DMS153 treated with DMSO at 0.1 percent for 48 hours (cell line): ENCODE results near the gene NAA38.
A peak's percentile ranks its signal among the peaks of the same experiment; 100 is the strongest.
"Not testable (repeated sequence)": the region's sequence is repeated elsewhere in the genome, so short reads cannot be mapped to it uniquely, and the experiment has no call there.

Experiments
- DNase-seq: peaks from one replicate; lab custom pipeline; 2025; ENCODE audit not compliant: unreplicated experiment; lab: John Stamatoyannopoulos, UW

Gene NAA38

DNA sequence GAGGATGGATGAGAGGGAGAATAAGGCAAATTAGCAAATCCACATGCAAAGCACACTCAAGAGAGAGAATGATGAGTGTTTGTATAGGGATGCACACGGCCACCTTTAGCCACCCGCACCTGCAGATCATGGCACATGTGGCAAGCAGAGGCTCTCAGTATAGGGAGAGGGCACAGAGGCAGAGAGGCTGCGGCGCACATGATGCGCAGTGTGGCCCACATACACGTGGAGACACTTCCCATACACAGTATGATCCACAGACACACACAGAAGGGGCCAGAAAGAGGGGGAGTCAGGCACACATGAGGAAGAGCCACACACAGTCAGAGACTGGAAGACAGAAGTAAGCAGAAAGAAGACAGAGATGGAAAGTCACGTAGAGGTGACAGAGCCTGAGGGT, 24.7 kb upstream of the NAA38 start:
- DNase-seq: peak; percentile 7

DNA sequence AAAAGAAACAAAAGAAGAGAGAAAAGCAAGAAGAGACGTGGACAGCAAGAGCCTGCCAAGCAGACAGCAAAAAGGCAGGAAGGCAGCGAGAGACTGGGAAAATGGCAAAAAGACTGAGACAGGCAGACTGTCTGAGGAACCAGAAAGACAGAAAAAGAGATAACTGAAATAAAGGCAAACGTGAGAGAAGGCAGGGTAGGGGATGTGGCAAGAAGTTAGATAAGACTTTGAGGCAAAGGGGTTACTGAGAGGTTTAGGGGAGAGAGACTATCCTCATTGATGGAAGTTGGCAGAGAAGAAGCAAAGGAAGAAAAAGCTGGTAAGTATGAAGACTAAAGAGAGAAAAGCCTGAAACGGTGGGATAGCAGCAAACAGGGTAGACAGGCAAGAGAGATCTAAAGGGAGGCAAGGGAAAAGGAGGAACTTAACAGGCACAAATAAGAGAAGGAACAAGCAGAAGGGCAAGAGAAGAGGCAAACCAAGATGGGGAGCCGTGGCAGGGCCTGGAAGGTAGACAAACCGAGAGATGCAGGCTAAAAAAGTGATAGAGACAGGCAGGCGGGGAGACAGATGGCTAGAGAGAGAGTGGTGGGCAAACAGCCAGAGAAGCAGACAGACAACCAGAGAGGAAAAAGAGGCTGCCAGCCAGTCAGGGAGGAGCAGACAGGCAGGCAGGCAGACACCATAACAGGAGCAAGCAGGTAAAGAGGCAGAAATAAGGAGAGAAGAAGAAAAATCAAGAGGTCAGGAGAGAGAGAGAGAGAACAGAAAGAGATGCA, 24.1 kb upstream of the NAA38 start:
- no peak for DNase-seq

DNA sequence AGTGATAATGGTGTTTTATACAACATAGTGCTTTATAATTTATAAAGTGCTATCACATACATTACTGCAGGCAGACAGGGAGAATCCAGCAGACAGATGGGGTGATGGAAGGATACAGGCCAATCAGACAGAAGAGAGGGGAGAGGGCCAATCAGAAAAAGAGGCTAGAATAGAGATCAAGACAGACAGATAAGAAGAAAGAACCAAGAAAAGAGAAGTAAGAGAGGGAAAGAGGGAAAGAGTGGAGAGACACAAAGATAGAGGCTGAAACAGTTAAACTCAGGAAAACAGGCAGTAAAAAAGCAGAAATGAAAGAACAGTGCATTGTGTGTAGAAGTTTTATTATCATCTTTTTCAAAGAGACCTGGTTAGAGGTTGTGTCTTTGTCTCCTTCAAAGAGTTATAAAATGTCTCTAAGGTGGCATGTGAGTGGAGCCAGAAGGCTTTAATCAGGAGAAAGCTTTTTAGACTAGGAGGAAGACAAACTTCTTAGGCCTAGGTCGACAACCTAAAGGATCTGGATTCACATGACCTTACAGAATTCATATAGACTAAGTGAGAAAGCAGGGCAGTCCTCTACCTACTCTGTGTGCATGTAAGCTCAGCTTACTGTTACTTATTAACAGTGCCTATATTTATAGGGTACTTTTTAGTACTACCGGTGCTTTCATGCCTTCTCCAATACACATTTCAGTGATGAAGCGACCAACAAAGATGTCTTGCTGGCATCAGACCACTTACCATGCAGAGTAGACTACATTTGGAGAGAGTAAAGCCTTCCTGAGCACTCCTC, 22.9 kb upstream of the NAA38 start:
- no peak for DNase-seq

DNA sequence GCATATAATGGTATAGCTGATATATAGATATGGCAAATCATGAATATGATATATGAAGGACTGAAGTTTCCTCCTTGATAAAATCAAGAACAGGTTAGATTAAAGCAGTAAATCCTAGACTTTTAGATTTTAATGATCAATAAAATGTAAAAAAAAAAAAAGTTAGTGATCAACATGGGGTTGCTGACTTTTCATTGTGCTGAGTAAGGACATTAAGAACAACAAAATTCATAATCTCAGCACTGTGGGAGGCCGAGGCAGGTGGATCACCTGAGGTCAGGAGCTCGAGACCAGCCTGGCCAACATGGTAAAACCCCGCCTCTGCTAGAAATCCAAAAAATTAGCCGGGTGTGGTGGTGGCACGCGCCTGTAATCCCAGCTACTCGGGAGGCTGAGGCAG, 20.9 kb upstream of the NAA38 start:
- DNase-seq: no peak

DNA sequence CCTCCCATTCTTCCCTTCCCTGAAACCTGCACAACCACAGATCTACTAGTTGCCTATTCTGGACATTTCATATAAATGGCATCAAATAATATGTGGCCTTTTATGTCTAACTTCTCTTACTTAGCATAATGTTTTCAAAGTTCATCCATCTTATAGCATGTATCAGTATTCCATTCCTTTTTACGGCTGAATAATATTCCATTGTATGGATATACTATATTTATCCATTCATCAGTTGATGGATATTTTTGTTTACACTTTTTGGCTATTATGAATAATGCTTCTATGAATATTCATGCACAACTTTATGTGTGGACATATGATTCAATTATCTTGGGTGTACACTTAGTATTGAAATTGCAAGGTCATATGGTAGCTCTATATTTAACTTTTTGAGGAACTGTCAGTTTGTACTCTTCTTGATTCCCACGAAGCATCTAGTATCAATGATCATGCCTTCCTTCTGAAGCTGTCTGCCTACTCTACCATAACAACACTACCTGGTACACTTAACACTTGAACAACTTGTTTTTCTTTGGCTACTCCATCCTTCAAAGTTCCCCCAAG, 18.5 kb upstream of the NAA38 start:
- DNase-seq: no peak

DNA sequence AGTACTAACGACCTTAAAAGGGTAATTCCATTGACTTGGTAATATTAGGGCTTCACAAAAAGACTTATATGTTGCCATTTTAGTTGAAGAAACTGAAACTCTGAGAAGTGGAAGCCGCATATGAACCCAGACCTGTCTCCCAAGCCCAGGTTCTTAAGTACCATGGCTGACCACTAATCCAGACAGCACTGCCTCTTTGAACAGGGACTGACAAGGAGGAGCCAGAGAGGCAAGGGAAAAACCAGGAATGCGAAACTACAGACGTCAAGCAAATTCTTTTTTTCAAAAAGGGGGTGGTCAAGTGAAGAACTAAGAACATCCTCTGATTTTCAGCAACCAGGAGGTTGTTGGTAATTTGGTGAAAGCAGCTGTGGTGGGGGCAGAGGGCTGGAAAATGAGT, 15.7 kb upstream of the NAA38 start:
- no peak for DNase-seq

DNA sequence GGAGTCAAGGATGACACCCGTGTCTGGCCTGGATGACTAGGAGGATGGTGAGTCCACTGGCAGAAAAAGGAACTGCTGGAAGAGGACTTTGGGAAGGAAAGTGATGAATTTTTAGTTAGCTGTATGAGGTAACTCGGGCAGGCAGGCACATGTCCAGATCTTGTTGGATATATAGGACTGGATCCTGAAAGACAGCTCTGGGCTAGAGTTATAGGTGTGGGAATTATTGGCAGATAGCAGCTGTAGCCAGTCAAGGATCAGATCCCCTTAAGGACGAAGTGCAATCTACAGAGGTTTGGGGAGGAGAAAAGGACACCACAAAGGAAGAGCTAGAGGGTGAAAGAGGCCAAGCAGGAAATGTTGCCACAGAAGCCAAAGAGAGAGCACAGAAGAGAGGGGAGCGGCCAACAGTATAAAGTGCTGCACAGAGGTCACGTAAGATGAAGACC, 10.5 kb upstream of the NAA38 start:
- DNase-seq: no peak

DNA sequence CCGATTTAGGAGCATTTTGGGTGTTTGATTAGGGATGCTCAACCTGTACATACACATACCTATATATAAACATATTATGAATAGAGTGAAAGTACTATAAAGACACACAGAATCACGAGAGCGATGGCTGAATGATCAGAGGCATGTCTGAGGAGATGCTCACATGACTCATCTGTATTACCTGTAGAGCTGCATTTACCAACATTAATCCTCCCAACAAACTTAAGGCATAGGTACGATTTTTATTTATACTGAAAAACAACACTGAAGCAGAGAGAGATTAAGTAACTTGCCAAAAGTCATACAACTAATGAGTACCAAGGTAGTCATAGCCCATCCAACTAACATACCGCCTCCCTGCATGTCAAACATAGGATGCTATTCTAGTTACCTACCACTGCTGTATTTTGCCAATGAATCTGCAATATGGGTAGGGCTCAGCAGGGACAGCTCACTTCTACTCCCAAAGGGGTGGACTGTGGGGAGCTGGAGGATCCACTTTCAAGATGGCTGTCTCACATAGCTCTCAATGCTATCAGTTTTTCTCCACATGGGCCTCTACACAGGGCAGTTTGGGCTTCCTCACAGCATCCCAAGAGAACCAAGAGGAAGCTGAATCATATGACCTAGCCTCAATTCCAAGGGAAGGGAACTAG, 7.8 kb upstream of the NAA38 start:
- DNase-seq: no peak

DNA sequence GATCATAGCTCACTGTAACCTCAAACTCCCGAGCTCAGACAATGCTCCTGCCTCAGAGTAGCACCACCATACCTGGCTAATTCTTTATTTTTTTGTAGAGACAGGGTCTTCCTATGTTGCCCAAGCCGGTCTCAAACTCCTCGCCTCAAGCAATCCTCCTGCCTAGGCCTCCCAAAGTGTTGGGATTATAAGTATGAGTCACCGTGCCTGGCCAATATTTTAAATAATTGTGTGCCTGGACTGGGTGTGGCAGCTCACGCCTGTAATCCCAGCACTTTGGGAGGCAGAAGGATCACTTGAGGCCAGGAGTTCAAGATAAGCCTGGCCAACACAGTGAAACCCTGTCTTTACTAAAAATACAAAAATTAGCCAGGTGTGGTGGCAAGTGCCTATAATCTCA, 7.0 kb upstream of the NAA38 start:
- DNase-seq: not testable (repeated sequence)

DNA sequence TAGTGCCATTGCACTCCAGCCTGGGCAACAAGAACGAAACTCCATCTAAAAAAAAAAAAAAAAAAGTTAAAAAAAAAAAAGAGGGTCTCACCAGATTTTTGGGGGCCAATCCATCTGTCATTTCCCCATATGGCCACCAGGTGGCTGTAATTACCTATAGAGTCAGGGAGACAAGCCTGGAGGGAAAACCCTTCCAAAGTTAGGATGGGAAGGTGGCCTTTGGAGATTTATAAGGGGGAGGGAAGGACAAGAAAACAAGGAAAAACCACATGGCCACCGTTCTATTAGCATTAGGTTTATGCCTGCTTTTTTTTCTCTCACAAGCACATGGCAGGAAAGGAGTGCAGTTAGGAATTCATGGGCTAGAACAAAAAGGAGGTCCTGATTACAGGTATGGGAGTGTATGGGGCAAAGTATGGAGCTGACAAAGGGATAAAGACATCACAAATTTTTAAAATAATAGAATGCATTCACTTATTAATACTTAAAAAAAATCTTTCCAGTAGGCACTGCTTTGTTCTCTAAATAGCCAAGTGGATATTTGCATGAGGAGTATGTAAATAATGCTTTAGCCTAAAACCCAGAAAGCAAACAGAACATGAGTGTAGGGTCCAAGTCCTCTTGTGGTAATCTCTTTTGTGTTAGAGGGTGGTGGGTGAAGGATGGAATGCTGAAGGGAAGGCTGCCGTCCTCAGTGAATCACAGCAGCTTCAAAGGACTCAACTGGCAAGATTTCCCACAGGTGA, 5.5 kb upstream of the NAA38 start:
- no peak for DNase-seq

DNA sequence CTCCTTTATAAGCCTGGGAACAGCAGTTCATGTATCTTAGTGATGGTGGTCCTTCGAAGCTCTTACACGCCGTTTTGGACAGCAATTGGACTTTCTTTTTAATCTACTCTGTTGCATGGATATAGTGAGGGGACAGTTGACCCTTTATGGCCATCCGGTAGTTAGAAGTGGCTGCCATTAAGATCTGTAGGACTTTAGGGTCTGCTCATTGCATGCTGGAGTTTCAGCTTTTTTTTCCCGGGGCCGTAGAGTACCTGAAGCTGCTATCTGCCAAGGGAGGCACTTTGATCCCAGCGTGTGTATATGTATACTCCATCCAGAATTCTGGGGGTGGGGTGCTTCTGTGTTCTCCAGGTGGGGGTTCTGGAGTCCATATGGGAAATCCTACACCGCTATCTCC, 1.7 kb upstream of the NAA38 start:
- no peak for DNase-seq

DNA sequence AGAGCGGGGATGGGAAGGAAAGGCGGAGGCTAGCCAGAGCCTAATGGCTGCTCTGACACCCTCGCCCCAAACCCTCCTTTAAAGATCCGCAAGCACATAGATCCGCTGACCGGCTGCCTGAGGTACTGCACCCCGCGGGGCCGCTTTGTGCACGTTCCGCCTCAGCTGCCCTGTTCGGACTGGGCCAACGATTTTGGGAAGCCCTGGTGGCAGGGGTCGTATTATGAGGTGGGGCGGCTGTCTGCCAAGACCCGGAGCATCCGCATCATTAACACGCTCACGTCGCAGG, 1.1 kb upstream of the NAA38 start:
- DNase-seq: no peak

DNA sequence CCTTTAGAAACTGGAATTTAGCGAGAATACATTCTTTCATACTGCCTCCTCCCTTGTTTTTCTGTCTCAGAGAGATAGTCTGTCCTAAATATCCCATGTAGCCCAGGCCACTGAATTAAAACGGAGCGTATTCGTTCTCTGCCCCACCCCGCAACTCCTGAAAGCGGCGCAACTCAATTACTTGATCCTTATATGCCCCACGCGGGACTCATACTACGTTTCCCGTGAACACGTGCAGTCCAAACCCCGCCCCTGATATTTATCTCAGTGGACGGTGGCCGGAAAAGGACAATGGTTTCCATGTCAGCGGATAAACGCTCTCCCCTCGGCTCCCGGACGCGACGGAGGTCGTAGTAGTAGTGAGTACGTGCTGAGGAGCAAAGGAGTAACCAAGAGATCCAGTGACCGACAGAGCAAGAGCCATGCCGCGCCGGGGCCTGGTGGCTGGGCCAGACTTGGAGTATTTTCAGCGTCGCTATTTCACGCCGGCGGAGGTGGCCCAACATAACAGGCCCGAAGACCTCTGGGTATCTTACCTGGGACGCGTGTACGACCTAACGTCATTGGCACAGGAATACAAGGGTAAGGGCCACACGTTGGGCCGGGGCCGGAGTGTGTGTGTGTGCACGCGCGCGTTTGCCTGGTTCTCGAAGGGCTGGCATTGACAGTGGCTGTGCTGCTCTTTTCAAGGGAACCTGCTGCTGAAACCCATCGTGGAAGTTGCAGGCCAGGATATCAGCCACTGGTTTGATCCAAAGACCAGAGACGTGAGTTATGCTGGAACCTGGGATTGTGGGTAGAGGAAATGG, 558 bp upstream of the NAA38 start, which contains the start of gene CYB5D1:
CYB5D1 (plus strand) TSS at position 291 of the 809 bp plus-strand sequence; CDS start at position 423, 132 bp downstream.
- peak; percentile 72 for DNase-seq

DNA sequence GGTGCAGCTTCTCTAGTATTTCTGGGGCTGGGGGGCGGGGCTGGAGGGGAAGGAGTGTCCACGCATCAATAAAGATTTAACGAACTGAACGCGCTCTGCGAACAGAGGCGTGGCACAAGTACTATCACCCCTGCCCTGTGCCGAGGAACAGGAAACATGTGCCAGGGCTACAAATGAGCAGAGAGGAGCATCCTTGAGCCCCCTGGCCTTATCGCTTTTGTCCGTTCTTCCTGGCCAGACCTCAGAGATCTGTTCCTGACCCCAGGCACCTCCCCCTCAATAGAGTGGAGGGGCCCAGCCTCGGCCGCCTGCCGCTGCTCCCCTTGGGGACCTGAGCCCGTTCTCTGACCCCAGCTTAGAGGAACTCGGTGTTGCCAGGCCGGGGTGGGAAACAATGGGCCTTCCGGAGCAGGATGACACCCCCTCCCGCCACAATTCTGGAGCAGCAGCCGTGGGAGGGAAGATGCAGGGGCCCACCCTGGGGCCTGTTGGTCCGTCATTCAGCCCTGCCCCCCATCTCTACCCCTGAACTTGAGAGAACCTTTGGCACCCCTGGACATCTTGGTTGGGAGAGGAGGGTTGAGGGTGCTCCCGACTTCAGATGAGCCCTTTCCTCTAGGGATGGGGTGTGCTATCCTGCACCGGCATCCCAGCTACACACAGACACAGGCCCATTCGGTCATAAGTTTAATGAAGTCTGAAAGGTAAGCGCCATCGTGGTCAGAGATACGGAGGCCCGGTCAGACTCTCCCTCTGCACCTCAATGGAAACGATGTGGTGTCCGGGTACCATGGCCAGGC, 1.1 kb downstream of the NAA38 start:
- no peak for DNase-seq

DNA sequence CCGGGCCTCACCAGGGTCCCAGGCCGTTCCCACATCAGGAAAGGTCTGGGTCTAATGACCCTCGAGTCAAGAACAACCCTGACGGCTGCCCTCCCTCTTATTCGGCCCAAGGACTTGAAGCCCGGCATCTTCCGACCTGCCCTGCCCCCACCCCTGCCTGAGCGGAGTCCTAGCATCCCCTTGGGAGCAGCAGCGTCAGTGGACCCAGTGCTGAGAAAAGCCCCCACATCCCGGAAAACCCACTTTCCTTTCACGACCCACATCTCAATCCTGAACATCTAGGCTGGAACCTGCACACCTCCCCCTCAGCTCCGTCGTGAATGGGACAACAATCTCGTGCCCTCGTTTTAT, 1.7 kb downstream of the NAA38 start:
- DNase-seq: no peak

DNA sequence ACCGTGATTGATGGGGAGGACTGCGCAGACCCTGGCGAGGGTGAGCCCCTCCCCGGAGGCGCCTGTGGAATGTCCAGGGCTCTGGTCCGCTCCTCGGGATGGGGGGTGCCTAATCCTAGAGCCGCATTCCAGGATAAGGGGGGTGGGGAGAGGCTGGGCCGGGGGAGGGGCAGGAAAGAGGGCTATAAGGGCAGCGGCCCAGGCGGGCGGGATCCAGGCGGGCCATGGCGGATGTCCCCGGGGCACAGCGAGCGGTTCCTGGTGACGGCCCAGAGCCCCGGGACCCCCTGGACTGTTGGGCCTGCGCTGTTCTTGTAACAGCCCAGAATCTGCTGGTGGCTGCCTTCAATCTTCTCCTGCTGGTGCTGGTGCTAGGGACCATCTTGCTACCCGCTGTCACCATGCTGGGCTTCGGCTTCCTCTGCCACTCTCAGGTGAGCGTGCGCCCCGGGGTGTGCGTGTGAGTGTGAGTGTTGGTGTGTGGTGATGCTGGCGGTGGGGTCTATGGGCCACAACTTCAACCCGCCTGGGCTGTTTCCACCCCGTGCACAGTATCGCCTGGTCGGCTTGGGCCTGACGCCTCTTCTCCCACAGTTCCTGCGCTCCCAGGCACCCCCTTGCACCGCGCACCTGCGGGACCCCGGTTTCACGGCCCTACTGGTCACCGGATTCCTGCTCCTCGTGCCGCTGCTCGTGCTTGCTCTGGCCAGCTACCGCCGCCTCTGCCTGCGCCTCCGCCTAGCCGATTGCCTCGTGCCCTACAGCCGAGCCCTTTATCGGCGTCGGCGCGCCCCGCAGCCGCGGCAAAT, 2.3 kb downstream of the NAA38 start, which contains the start of gene TMEM88:
TMEM88 (plus strand) TSS at position 216 of the 809 bp plus-strand sequence; CDS start at position 225, 9 bp downstream.
- no peak for DNase-seq

DNA sequence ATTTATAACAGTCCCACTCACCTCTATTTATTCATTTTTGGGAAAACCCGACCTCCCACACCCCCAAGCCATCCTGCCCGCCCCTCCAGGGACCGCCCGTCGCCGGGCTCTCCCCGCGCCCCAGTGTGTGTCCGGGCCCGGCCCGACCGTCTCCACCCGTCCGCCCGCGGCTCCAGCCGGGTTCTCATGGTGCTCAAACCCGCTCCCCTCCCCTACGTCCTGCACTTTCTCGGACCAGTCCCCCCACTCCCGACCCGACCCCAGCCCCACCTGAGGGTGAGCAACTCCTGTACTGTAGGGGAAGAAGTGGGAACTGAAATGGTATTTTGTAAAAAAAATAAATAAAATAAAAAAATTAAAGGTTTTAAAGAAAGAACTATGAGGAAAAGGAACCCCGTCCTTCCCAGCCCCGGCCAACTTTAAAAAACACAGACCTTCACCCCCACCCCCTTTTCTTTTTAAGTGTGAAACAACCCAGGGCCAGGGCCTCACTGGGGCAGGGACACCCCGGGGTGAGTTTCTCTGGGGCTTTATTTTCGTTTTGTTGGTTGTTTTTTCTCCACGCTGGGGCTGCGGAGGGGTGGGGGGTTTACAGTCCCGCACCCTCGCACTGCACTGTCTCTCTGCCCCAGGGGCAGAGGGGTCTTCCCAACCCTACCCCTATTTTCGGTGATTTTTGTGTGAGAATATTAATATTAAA, 3.1 kb downstream of the NAA38 start:
- DNase-seq: no peak

DNA sequence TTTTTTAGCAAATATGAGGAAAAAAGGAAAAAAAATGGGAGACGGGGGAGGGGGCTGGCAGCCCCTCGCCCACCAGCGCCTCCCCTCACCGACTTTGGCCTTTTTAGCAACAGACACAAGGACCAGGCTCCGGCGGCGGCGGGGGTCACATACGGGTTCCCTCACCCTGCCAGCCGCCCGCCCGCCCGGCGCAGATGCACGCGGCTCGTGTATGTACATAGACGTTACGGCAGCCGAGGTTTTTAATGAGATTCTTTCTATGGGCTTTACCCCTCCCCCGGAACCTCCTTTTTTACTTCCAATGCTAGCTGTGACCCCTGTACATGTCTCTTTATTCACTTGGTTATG, 3.7 kb downstream of the NAA38 start:
- no peak for DNase-seq
